Measurements from ENCODE around the gene GSPT1.

DNA sequence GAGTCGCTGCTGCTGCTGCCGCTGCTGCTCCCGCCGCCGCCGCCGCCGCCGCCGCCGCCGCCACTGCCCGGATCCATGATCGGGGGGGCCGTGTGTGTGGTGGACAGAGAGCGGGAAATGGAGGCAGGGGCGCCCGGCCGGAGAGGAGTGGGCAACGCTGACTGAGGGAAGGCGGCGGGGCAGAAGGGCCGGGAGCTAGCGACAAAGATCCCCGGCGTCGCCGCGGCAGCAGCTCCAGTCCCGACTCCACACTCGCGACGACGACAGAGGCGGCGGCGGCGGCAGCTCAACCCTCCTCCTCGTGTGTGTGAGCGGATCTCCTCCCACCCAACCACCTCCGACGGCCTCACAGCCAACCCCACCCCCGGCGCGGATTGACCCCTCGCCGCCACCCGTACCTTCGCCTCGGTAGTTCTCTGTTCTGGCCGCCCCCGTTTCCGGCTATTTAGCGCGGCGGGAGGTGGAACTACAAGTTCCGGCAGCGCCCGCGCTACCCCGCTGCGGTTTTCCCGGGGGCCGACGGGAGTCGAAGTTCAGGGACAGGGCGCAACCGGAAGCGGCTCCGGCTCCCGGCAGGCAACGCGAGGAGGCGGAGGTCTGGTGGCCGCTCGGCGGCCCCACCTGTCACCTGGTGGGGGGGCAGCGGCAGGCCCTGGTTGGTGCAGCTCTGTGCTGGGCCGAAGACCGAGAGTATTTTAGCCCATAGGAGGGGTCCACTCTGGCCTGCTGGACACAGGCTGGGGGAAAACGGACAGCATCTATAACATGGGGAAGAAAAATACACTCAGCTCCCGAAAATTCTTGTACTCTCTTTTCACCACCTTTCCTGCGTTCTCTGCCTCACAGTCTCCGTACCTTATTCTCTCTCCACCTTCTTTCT is at the start of gene GSPT1:
- TF ChIP-seq, protein P1, sequence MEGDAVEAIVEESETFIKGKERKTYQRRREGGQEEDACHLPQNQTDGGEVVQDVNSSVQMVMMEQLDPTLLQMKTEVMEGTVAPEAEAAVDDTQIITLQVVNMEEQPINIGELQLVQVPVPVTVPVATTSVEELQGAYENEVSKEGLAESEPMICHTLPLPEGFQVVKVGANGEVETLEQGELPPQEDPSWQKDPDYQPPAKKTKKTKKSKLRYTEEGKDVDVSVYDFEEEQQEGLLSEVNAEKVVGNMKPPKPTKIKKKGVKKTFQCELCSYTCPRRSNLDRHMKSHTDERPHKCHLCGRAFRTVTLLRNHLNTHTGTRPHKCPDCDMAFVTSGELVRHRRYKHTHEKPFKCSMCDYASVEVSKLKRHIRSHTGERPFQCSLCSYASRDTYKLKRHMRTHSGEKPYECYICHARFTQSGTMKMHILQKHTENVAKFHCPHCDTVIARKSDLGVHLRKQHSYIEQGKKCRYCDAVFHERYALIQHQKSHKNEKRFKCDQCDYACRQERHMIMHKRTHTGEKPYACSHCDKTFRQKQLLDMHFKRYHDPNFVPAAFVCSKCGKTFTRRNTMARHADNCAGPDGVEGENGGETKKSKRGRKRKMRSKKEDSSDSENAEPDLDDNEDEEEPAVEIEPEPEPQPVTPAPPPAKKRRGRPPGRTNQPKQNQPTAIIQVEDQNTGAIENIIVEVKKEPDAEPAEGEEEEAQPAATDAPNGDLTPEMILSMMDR (IDR thresholded peaks at IDR 0.05): peak in 2 of 3 donors; percentile 36 to 69
- peak; percentile 78 for TF ChIP-seq POLR2A (IDR thresholded peaks at IDR 0.05)
